ENCODE data around the gene RTN1. TPM values are rescaled to one million over a fixed set of nuclear protein-coding genes. Genes with fewer than 3 reads are reported as not detected.

The RTN1 gene
- total RNA-seq, 1 donor from 2014 or later: not detected

DNA sequence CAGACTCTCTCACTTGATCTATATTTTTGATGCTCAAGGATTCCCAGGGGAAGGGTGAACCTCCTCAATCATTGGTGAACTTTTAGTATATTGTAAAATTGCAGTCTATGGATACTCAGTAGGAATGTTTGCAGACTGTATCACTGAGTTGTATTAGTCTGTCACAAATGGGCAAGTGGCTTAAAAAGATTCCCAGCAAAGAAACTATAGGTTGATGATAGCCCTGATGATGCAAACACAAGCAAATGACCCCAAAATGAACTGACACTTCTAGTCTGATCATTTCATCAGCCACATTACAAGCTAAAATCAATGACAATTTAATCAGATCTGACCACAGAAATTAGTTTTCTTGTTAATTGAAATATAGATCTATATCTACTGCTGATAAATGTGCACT is 59.5 kb downstream of the RTN1 start:
- no peaks in the 10 kb centered on the region for H3K36me3 Mint-ChIP-seq (ENCODE audit: unreplicated experiment)
- no peak overlapping the region for H3K4me3 Mint-ChIP-seq (ENCODE audit: unreplicated experiment)
- H3K27me3 Mint-ChIP-seq (ENCODE audit: unreplicated experiment): peaks cover 26% of the 10 kb centered on the region
- no peak for TF ChIP-seq CTCF (IDR thresholded peaks at IDR 0.05)
- no peaks in the 10 kb centered on the region for H3K4me1 Mint-ChIP-seq (ENCODE audit: unreplicated experiment)
- H3K27ac Mint-ChIP-seq (ENCODE audit: unreplicated experiment): no peak overlapping the region
- no peak for DNase-seq (ENCODE audit: extremely low spot score, unreplicated experiment)
- no peaks in the 10 kb centered on the region for H3K9me3 Mint-ChIP-seq (ENCODE audit: unreplicated experiment)

DNA sequence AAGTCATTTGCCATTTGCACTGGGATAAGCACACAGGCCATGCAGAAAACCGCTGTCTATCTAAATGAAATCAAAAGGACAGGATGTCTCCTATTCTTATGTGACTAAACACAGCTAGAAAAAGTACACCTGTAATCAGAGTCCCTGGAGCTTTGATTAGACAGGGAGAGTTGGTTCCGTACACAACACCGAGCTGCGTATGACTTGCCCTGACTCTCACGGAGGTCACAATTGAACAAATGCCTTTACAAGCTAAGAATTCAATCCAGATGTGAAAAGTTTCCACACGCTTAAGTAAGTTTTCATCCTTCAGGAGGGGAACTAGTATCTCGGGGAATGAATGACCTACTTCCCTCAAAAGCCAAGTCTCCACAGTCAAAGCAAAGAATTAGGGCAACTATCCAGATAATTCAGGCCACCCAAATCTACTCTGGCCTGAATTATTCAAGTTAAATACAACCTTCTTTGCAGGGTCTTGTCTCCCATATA is 67.5 kb downstream of the RTN1 start:
- no peak overlapping the region for H3K27ac Mint-ChIP-seq (ENCODE audit: unreplicated experiment)
- TF ChIP-seq CTCF (IDR thresholded peaks at IDR 0.05): no peak
- no peaks in the 10 kb centered on the region for H3K4me1 Mint-ChIP-seq (ENCODE audit: unreplicated experiment)
- no peak for DNase-seq (ENCODE audit: extremely low spot score, unreplicated experiment)
- H3K4me3 Mint-ChIP-seq (ENCODE audit: unreplicated experiment): no peak overlapping the region
- H3K27me3 Mint-ChIP-seq (ENCODE audit: unreplicated experiment): peaks cover 13% of the 10 kb centered on the region
- no peaks in the 10 kb centered on the region for H3K36me3 Mint-ChIP-seq (ENCODE audit: unreplicated experiment)
- no peaks in the 10 kb centered on the region for H3K9me3 Mint-ChIP-seq (ENCODE audit: unreplicated experiment)

DNA sequence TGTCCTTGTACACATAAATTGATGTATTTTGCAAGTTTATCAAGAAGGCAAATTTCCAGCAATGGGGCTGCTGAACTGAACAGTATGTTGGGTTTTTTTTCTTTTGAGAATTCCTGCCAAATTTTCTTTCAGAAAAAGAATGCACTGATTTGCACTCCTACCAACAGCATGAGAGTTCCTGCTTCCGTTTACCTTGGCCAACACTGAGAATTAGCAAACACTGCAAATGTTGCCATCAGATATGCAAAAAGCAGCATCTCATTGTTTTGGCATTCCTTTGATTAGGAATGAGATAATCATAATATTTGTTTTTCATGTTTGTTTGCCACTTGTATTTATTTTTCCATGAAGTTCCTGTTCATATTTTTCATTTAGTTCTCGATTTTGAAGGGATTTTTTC is 82.4 kb downstream of the RTN1 start:
- Mint-ChIP-seq H3K27ac (ENCODE audit: unreplicated experiment) (no peak overlapping the region), H3K9me3 (ENCODE audit: unreplicated experiment) (no peaks in the 10 kb centered on the region), H3K4me1 (ENCODE audit: unreplicated experiment) (no peaks in the 10 kb centered on the region), H3K27me3 (ENCODE audit: unreplicated experiment) (peaks cover 20% of the 10 kb centered on the region), H3K4me3 (ENCODE audit: unreplicated experiment) (no peak overlapping the region), H3K36me3 (ENCODE audit: unreplicated experiment) (no peaks in the 10 kb centered on the region)
- TF ChIP-seq CTCF (IDR thresholded peaks at IDR 0.05): no peak
- DNase-seq (ENCODE audit: extremely low spot score, unreplicated experiment): no peak

DNA sequence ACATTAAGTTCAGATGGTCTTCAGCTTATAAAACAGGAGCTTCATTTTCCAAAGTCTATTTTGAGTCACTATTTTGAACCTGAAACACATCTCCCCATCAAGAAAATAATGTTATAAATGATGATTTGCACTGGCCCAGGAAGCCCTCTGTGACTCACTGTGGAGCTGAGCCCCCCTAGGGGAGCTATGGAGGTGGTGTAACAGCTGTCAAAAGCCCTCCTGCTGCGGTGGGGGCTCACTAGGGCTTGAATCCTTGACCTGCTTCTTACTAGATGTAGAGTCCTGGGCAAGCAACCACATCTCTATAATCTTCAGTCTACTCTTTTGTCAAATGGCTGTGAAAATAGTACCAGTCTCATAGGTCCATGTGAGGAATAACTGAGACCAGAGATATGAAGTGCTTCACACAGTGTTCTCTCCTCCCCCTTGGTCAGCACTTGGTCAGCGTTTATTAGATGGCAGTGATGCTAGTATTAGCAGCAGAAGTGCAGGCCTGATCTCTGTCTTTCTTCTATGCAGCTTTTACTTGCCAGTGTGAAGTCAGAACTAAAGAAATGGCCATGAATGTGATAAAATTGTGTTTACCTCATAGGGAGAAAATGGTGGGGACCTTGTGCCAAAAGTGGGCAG is 83.4 kb downstream of the RTN1 start:
- H3K27ac Mint-ChIP-seq (ENCODE audit: unreplicated experiment): no peak overlapping the region
- DNase-seq (ENCODE audit: extremely low spot score, unreplicated experiment): no peak
- no peaks in the 10 kb centered on the region for H3K4me1 Mint-ChIP-seq (ENCODE audit: unreplicated experiment)
- no peak overlapping the region for H3K4me3 Mint-ChIP-seq (ENCODE audit: unreplicated experiment)
- H3K9me3 Mint-ChIP-seq (ENCODE audit: unreplicated experiment): no peaks in the 10 kb centered on the region
- no peaks in the 10 kb centered on the region for H3K36me3 Mint-ChIP-seq (ENCODE audit: unreplicated experiment)
- H3K27me3 Mint-ChIP-seq (ENCODE audit: unreplicated experiment): peaks cover 20% of the 10 kb centered on the region
- TF ChIP-seq CTCF (IDR thresholded peaks at IDR 0.05): no peak

- Mint-ChIP-seq H3K36me3 (ENCODE audit: unreplicated experiment) (no peaks in the 10 kb centered on the region), H3K27ac (ENCODE audit: unreplicated experiment) (no peak overlapping the region), H3K9me3 (ENCODE audit: unreplicated experiment) (no peaks in the 10 kb centered on the region), H3K4me1 (ENCODE audit: unreplicated experiment) (no peaks in the 10 kb centered on the region), H3K27me3 (ENCODE audit: unreplicated experiment) (peaks cover 12% of the 10 kb centered on the region), H3K4me3 (ENCODE audit: unreplicated experiment) (no peak overlapping the region)
- DNase-seq (ENCODE audit: extremely low spot score, unreplicated experiment): no peak
- TF ChIP-seq CTCF (IDR thresholded peaks at IDR 0.05): no peak
Observed at GRCh38 chr14:59785629-59786028, 84.9 kb downstream of the RTN1 start.

Measured in osteocyte (in vitro differentiated cells).